NOMO-1 (cell line): ENCODE data around the gene PLEKHG2.
A peak's percentile ranks its signal among the peaks of the same experiment; 100 is the strongest.

ENCODE experiments used
- DNase-seq, 2 experiments: peaks; one replicate each; lab custom pipeline; 2025; ENCODE audit not compliant: unreplicated experiment in 2 of 2; lab: John Stamatoyannopoulos, UW

The PLEKHG2 gene

DNA sequence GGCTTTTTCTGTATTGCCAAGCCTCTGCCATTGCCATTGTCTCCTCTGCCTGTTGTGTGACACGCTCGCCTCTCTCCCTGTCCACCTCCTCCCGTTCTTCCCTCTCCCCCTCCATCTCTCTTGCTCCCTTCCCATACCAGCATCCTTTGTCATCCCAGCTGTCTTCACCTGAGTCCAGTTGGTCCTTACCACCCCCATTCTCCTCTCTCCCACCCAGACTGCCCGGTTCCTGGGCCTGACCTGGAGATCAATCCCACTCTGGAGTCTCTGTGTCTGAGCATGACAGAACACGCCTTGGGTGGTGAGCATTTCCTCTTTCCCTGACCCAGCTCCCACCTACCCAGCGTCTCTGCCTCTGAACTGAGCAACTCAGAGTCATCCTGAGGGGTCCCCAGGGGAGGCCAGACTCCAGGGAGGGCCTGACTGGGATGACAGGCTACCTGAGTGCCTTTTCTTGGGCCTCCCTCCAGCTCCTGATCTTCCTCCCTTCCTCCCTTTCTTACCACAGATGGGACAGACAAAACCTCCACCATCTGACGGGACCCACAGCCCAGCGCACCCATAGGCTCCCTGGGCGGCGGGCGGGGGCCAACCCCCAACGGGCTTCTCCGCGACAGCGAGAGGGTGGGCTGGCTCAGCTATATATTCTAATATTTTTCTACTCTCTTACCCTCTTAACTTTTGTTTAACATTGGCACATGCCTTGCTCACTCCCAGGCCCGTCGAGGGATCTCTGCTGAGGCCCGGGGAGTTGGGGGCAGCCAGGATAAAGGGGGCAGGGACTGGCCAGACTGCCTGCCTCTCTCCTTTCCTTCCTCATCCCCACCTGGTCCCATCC is 29.3 kb upstream of the PLEKHG2 start:
- DNase-seq: no peak

DNA sequence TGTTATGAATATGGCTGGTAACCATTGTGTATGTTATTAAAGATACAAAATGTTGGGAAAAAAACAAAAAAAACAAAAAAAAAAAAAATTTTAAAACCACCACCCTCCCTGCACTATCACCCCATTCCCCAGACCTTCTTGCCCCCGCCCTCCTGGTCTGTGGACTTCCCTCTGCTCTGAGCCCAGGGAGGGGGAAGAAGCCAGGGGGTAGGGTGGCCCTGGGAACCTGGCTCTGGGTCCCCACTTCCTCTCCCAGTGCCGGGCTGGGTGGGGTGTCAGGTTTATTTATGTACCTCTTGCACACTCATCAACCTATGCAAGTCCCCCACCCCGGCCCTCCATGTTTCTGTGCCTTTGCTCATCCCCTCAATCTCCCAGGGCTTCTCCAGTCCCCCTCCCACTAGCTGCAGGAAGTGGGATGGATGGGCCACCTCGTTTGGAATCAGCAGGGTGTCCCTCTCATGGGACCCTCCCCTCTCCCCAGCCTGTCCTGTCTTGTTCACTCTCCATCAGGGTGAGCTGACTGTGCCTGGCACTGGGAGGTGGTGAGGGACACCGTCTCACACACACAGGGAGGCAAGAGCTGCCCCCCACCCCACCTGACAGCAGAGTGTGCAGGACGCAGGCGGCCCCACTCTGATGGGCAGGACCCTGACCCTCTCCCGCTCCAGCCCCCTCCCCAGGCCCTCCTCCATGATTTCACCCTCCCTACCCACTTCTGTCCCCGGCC is 27.5 kb upstream of the PLEKHG2 start:
- DNase-seq: no peak

DNA sequence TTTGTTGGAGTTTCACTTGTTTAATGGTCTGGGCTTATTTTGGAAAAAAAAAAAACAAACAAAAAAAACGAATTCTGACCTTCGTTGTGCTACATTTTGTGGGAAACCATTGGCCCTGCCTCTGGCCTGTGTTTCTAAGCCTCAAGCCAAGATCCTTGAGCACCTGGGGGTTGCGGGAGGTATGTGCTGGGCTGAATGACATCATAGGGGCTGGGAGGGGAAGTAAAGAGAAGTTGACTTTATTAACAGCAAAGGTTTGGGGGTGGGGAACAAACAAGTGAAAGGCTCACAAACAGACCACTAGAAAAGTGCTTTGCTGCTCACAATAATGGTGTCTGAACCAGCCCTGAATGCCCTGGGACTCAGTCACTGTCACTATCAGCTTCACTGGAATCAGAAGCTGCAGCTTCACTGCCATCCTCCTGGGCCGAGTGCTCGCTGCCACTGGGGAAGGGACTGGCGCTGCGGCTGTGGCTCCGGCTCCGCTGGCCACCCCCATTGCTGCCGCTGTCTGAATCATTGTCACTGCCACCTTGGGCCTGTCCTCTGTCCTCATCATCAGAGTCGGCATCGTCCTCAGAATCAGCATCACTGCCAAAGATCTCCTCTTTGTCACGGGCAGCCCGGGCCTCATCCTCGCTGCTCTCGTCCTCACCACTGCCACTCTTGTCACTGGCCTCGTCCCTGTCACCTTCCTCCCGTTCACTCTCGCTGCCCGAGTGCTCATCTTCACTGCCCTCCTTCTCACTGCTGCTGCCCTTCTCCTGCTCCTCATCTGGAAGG is 26.6 kb upstream of the PLEKHG2 start:
- no peak for DNase-seq

DNA sequence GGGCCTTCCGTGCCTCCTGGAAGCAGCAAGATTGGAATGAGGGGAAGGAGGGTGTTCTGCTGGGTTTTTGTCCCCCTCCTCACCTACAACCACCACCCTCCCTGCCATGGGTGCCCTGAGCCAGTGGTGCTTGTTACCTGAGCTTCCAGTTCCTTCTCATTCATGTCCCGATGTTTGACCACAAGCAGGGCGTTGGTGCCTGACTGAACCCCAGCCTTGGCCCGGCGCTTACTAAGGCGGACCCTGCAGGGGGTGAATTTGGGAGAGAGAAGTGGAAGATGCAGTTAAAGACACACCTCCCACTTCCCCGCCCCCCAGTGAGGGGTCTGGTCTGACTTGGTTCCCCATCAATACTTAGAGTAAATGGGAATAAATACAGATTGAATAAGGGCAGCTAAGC is 25.9 kb upstream of the PLEKHG2 start:
- no peak for DNase-seq

DNA sequence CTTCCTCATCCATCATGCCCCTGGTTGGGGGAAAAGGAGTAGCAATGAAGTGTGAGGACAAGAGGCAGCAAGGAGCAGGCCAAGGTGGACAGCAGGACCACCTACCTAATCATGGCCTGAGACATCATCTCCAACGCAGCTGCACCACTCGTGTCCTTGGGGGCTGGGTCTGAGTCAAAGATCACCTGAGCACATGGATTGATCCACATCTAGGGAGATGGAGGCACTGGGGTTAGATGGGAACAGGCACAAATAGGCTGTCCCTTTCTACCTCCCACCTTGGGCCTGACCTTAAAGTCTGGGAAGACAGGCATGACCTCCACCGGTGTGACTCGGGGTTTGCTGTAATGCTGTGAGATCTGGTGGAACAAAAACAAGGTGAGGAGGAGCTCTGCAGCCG is 23.8 kb upstream of the PLEKHG2 start:
- no peak for DNase-seq

DNA sequence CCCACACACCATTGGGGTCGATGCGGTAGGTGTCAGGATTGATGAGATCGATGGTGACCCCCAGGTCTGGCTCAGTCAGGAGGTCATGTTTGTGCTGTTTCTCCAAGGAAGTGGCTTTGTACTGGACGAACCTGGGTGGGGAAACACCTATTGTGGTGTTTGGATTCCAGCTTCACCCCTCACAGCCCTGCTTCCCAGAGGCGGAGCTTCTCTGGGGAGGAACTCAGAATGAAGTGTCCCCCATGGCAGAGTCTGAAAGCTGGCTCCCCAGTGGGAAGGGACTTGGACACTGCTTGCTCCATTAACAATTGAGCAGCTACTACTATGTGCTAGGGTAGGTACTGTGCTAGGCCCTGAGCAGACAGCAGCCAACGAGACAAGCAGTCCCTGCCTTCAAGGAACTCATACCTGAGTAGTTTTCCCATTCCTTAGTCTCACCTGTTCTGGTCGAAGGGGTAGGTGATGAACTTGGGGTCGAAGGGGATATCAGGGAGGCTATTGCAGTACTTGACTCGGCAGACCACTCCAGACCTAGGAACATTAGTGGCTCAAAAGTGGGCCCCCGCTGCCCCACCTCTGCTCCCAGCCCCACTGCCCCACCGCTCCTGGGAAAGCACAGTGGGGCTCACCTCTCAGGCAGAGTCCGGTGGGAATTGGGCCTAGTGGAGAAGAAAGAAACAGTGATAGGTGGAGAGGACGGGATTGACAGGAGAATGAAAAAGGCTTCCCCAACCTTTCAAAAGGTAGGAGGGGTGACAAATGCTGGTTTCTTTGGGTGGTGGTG is 22.6 kb upstream of the PLEKHG2 start:
- DNase-seq: no peak

DNA sequence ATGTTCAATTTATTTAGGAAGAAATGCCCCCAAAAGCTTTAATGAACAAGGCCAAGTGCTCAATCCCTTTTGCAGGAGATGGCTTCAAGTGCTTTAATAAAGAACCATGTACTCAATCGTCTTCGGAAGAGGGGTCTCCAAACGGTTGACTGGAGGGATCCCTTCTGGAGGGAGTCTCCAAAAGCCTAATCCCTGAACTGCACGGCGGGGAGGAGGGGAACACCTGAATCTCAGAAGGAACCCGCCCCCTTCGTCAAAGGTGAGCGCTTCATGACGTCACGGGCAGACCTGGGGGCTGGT is 22.1 kb upstream of the PLEKHG2 start:
- no peak for DNase-seq

DNA sequence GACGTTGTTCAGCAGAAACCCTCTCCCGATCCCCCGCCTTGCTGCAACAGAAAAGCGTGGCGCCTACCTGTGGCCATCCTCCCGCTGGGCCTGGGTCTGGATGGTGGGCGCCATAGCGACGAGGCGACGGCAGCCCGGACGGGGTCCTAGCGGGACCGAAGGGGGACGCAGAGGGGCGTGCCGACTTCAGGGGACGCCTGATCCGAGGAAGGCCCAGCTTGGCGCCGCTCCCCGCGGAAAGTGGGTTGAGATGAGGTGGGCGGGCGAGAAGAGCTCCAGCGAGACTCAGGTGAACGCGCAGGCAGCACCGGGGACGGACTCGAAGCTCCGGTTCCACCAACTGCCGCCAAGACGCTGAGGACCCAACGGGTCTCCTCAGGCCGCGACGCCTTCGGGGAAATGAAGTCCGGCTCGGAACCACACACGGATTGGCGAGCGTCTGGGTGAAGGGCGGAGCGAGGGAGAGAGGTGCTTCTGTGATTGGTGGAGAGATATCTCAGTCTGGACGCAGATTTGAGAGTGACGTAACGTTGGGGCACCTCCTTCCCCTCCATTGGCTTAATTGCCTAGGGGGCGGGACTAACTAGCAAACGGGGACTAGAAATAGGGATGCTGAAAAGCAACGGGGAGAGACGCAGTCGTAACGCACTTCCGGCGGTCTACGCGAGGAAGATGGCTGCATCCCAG is 21.6 kb upstream of the PLEKHG2 start, which contains the start of the genes MED29 and PAF1:
Gene MED29, plus strand, starts transcription at position 628 of the 687 bp plus-strand sequence. Its CDS starts 45 bp downstream, at position 673.
Gene PAF1, minus strand, starts transcription at position 356 of the 687 bp plus-strand sequence. Its CDS starts 242 bp downstream, at position 114.
- DNase-seq: peak; percentile 95 to 100

DNA sequence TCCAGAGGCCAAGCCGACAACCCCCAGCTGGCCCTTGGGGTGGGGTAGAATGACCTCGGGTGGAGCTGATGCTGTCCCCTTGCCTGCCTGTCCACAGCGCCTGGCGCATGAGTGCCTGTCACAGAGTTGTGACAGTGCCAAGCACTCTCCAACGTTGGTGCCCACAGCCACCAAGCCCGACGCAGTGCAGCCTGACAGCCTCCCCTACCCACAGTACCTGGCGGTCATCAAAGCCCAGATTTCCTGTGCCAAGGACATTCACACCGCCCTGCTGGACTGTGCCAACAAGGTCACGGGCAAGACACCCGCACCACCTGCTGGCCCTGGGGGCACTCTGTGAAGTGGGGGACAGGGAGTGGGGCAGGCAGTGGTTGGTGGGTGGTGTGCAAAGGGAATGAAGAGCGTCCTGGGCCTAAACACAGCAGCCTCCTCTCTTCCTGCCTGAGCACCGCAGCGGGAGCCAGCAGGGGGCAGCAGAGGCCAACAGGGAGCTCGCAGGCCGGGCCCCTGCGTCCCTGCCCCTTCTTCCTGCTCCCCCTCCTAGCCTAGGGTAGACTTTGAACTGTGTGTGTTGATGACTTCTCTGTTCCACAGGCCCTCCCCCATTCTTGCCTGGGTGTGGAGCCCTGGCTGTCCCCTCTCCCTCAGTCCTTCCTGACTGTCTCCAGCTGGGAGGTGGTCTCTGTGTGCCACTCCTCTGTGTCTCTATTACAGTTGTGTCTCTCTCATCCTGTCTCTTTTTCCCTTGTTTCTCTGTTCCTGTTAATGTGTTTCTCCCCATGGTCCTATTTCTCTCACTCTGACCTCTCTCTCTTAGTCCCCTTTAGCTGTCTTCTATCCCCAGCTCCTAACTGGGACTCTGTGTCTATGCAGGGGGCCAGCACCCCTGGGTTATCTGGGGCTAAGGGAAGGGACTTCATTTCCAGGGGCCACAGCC is 14.8 kb upstream of the PLEKHG2 start:
- DNase-seq: peak; percentile 91 to 94

DNA sequence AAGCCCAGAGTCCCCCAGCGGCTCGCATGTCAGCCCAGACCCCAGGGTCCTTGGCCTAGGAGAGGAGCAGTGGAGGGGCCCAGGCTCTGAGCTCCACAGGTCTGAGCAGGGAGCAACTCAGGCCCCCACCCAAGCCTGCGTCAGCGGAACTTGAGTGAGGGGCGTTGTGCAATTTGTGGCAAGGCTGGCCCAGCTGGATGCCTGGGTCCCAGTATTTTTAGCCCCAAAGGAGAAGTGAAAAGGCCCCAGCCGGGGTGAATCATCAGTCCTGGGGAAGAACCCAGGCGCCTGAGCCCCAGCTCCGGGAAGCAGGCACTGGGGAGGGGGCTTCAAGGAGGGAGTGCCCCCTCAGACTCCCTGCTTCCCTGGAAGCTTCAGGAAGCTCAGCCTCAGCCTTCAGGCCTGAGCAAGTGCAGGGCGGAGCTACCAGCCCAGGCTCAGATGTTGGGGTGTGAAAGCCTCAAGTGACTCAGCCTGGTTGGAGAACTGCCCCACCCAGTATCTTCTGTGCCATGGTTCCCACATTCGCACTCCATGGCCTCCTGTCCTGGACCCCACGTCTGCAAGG is 14.1 kb upstream of the PLEKHG2 start:
- DNase-seq: peak; percentile 92 to 95

DNA sequence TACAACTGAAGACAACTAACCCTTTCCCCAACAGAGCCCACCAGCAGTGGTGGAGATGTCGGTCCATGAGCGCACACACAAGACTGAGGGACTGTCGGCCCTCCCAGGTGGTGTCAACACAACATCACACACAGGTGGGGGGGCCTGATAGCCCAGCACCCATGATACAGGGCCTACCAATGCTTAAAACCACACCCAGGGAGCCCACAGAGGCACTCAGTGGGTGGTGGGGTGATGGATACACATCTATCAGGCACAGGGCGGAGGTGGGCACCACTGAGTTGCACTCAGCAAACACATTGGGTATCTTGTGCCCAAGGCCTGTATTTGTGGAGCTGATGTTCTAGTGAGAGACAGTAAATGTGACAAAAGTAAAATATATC is 12.8 kb upstream of the PLEKHG2 start:
- no peak for DNase-seq

DNA sequence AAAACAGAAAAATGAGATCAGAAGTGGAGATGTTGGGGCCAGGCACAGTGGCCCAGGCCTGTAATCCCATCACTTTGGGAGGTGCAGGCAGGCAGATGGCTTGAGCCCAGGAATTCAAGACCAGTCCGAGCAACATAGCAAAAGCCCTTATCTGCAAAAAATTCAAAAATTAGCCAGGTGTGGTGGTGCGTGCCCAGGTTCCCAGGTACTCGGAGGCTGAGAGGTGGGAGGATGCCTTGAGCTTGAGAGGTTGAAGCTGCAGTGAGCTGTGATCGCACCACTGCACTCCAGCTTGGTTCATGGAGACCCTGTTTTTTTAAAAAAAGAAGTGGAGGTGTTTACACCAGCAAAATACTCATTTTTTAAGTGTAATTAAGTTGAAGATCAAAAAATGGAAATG is 12.4 kb upstream of the PLEKHG2 start:
- DNase-seq: no peak

DNA sequence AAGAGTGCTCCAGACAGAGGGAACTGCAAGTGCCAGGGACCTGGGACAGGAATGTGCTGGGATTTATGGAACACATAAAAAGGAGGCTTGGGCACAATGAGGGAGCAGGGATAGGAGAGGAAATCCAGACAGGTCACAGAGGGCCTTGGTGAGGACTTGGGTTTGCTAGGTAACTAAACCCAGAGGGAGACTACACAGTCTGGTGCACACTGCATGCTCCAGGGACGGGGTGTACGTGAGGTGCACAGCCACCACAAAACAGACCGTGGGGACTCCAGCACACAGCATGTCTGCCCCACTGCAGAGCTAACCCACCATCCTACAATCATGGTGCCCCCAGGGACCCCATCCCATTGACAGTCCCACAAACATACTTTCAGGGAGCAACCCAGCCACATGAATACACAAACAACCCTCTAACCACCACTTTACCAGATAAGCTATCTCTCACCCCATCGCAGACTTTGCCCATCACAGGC is 11.4 kb upstream of the PLEKHG2 start:
- no peak for DNase-seq

DNA sequence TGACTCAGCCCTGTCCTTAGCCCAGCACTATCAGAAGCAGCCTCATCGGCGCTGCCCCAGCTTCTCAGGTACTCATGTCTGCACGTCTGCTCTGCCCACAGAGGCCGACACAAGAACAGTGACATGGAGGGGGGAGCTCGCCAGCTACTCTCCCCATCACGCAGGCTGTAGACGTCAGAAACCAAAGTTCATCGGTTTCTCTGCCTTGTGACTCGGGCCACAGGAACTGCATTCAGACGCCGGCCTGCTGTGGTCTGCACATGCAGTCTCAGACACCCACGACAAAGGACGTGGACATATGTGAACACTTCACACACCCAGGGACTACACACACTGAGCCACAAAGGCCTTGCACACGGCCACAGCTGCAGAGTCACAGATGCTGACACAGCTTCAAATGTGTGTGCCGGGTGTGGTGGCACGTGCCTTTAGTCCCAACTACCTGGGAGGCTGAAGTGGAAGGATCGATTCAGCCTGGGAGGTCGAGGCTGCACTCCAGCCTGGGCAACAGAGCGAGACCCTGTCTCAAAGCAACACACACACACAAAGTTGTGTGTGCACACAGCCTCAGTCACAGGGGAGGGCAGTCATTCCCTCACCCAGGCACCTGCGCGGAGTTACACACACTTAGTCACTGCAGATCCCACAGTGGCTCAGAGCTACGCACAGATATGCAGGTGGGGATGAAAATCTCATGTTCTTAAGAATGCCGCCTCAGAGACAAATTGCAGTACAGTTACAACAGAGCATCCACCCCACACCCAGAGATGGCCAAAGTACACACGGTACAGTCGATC is 10.7 kb upstream of the PLEKHG2 start:
- DNase-seq: peak; percentile 28 to 34

DNA sequence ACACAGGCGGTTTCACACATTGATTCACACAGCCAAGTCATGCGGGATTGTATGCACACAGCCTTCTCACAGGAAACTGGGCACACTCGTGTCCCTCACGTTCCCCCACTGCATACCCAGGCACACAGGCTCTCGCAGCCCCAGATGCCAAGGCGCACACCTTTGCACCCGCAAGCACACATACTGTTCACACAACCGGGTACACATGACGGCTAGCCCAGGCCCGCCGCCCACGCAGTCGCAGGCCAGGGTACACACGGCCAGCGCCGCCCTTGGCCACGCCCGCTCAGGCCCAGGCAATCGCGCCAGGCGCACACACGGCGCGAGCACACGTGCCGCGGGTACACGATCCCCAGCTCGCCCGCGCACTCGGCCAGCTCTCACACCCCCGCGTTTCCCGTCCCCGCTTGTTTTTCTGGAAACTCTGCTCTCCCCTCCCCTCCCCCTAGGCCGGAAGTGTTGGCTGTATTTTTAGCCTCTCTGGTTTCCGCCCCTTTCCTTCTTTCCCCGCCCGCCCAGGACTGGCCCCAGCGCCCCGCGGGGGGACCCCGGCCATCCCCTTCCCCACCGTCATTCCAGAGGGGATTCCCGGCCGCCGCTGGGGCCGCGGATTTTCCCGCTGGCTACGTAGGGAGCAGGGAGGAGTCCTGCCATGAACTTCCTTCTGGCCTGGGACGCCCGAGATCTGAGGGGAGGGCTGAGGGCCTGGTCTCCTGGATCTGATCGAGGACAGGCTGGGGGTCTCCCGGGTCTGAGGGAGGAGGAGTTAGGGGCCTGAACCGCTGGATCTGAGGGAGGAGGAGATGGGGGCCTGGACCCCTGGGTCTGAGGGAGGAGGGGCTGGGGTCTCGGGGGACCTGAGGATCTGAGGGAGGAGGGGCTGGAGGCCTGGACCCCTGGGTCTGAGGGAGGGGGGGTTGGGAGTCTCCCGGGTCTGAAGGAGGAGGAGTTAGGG is 9.8 kb upstream of the PLEKHG2 start:
- DNase-seq: peak; percentile 90 to 93
